Transverse colon (tissue), 4 donors: ENCODE results near the gene TPTE.
"Not testable (repeated sequence)": the region's sequence is repeated elsewhere in the genome, so short reads cannot be mapped to it uniquely, and the experiment has no call there.

ENCODE experiments used
- CTCF ChIP-seq, 5 experiments: fragments of 200-600 bp in 3 of 5; fragments of 450-650 bp in 2 of 5; sonication (generic) in 3 of 5; IDR thresholded peaks; 1 replicate in 2 of 5; 2 replicates in 3 of 5; pipeline ENCODE4 v1.5.1; 2016 to 2017; ENCODE audit warnings: antibody characterized with exemption in 5 of 5, inconsistent platforms in 3 of 5, mild to moderate bottlenecking in 2 of 5, moderate library complexity in 1 of 5
- POLR2A ChIP-seq: fragments of 450-650 bp; IDR thresholded peaks from one replicate; pipeline ENCODE4 v1.6.1; 2016; ENCODE audit warnings: antibody characterized with exemption, mild to moderate bottlenecking, moderate library complexity
- POLR2AphosphoS5 ChIP-seq, 3 donors: sonication (generic); formaldehyde crosslinking; IDR thresholded peaks; one replicate each; pipeline ENCODE4 v1.6.1; 2016; ENCODE audit warnings: antibody characterized with exemption in 3 of 3

- not testable (repeated sequence) for TF ChIP-seq POLR2AphosphoS5 (IDR thresholded peaks at IDR 0.05); CTCF (IDR thresholded peaks at IDR 0.05); POLR2A
Observed at GRCh38 chr21:10639746-10640145, 118.4 kb downstream of the TPTE start.
